Measurements from ENCODE around the gene AHCY. TPM values are rescaled to one million over a fixed set of nuclear protein-coding genes. Genes with fewer than 3 reads are reported as not detected.
"Not testable (repeated sequence)": the region's sequence is repeated elsewhere in the genome, so short reads cannot be mapped to it uniquely, and the experiment has no call there.

AHCY gene
- total and polyA plus RNA-seq, 8 donors: 32.7 to 126 (median 90.9) TPM

- Histone ChIP-seq H3K9me3 (no peaks in the 10 kb centered on the region), H3K27ac (no peak overlapping the region), H3K4me1 (no peaks in the 10 kb centered on the region), H3K27me3 (no peaks in the 10 kb centered on the region), H3K36me3 (no peaks in the 10 kb centered on the region), H3K4me3 (no peak overlapping the region)
- no peak for TF ChIP-seq CTCF (IDR thresholded peaks at IDR 0.05)
- TF ChIP-seq POLR2A (IDR thresholded peaks at IDR 0.05): no peak
- TF ChIP-seq POLR2AphosphoS5 (IDR thresholded peaks at IDR 0.05): no peak
- TF ChIP-seq EP300 (IDR thresholded peaks at IDR 0.05): no peak
- 66 to 86% (median 80%) methylated on average over 5 of the region's 5 CpGs for WGBS, 5 donors
- no peak for DNase-seq
- intact Hi-C loops (cut with DNase I; ENCODE audit: low total_unique reads): no loop called here
Measured at GRCh38 chr20:34256629-34257124, 46.5 kb downstream of the AHCY start.

- H3K9me3 ChIP-seq: no peaks in the 10 kb centered on the region
- no peak overlapping the region for H3K27ac ChIP-seq
- no peaks in the 10 kb centered on the region for H3K4me1 ChIP-seq
- no peak for DNase-seq
- intact Hi-C loops (cut with DNase I; ENCODE audit: low total_unique reads): no loop called here
- no peak overlapping the region for H3K4me3 ChIP-seq
- TF ChIP-seq POLR2A (IDR thresholded peaks at IDR 0.05) (no peak), CTCF (IDR thresholded peaks at IDR 0.05) (no peak), EP300 (IDR thresholded peaks at IDR 0.05) (no peak), POLR2AphosphoS5 (IDR thresholded peaks at IDR 0.05) (no peak)
- no peaks in the 10 kb centered on the region for H3K36me3 ChIP-seq
- WGBS, 5 donors: 61 to 80% (median 68%) methylated on average over 1 of the region's 1 CpG
- H3K27me3 ChIP-seq: no peaks in the 10 kb centered on the region
Measured at GRCh38 chr20:34254979-34255378, 48.2 kb downstream of the AHCY start.

- H3K9me3 ChIP-seq; H3K4me3 ChIP-seq; DNase-seq; intact Hi-C loops (cut with DNase I; ENCODE audit: low total_unique reads); H3K27me3 ChIP-seq; H3K27ac ChIP-seq; H3K36me3 ChIP-seq: not testable (repeated sequence)
- peaks cover 0 to 11% (median 0%) of the 10 kb centered on the region in 4 donors for H3K4me1 ChIP-seq
- 62 to 72% (median 65%) methylated on average over 7 of the region's 7 CpGs for WGBS, 5 donors
Measured at GRCh38 chr20:34252431-34253086, 50.6 kb downstream of the AHCY start.

GRCh38 chr20:34251619-34252018 is 51.5 kb downstream of the AHCY start:
- 82 to 98% (median 97%) methylated on average over 2 of the region's 2 CpGs for WGBS, 5 donors
- no peak for DNase-seq

More at GRCh38 chr20:34251619-34252018, 51.5 kb downstream of the AHCY start:
- H3K27me3 ChIP-seq: no peaks in the 10 kb centered on the region
- no peak overlapping the region for H3K27ac ChIP-seq
- no peak overlapping the region for H3K4me3 ChIP-seq
- TF ChIP-seq EP300 (IDR thresholded peaks at IDR 0.05) (no peak), CTCF (IDR thresholded peaks at IDR 0.05) (no peak), POLR2A (IDR thresholded peaks at IDR 0.05) (no peak), POLR2AphosphoS5 (IDR thresholded peaks at IDR 0.05) (no peak)
- no peaks in the 10 kb centered on the region for H3K9me3 ChIP-seq
- H3K36me3 ChIP-seq: no peaks in the 10 kb centered on the region
- peaks cover 0 to 11% (median 0%) of the 10 kb centered on the region in 4 donors for H3K4me1 ChIP-seq
- intact Hi-C loops (cut with DNase I; ENCODE audit: low total_unique reads): no loop called here

All from stomach (tissue), 9 donors.